22Rv1 (cell line): ENCODE measurements around the gene RALGAPA1.

Source experiments
- H3K27ac ChIP-seq: fragments of 450-650 bp; 2 replicates; pipeline ENCODE4 v1.5.1; 2017
- ZFX ChIP-seq: fragments of 450-650 bp; IDR thresholded peaks from 2 replicates; pipeline ENCODE4 v1.6.1; 2017; ENCODE audit warnings: antibody characterized with exemption, borderline replicate concordance
- TF ChIP-seq, protein P1 (sequence below): fragments of 450-650 bp; IDR thresholded peaks from 2 replicates; pipeline ENCODE4 v1.5.1; 2017; ENCODE audit warnings: mild to moderate bottlenecking

Gene RALGAPA1

DNA sequence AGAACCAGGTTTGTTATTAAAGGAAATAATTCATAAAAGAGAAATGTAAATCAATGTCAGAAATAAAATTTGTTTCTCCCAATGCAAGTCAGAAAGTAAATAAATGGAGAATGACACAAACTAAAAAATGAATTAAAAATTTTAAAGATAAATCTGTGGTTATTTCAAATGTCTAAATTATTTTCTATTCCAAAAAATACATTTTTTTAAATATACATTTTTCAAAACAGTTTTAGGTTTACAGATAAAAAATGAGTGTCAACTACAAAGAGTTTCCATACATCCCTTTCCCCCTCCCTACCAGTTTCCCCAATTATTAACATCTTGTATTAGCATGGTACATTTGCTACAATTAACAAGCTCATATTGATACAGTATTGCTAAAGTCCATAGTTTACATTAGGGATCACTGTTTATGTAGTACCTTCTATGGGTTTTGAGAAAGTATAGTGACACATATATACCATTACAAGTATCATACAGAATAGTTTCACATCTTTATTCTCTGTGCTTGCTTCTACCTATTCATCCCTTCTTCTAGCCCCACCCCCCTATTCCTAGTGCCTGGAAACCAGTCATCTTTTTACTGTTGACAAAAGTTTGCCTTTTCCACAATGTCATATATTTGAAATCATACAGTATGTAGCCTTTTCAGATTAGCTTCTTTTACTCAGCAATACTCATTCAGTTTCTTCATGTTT lies 104.2 kb downstream of the RALGAPA1 start:
- no peak for TF ChIP-seq ZFX
- TF ChIP-seq, protein P1, sequence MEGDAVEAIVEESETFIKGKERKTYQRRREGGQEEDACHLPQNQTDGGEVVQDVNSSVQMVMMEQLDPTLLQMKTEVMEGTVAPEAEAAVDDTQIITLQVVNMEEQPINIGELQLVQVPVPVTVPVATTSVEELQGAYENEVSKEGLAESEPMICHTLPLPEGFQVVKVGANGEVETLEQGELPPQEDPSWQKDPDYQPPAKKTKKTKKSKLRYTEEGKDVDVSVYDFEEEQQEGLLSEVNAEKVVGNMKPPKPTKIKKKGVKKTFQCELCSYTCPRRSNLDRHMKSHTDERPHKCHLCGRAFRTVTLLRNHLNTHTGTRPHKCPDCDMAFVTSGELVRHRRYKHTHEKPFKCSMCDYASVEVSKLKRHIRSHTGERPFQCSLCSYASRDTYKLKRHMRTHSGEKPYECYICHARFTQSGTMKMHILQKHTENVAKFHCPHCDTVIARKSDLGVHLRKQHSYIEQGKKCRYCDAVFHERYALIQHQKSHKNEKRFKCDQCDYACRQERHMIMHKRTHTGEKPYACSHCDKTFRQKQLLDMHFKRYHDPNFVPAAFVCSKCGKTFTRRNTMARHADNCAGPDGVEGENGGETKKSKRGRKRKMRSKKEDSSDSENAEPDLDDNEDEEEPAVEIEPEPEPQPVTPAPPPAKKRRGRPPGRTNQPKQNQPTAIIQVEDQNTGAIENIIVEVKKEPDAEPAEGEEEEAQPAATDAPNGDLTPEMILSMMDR = no peak
- H3K27ac ChIP-seq = no peak overlapping the region

DNA sequence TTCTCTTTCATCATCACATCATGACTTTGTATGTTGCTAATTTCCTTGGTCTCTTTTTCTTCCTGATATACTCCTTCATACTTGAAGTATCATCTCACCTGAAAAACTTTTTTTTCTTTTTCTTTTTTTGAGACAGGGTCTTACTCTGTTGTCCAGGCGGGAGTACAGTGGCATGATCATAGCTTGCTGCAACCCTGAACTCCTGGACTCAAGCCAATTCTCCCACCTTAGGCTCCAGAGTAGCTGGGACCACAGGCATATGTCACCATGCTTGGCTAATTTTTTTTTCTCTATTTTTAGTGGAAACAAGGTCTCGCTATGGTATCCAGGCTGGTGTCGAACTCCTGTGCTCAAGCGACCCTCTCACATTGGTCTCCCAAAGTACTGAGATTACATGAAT lies 107.6 kb downstream of the RALGAPA1 start:
- TF ChIP-seq, protein P1 = no peak
- TF ChIP-seq ZFX = no peak

DNA sequence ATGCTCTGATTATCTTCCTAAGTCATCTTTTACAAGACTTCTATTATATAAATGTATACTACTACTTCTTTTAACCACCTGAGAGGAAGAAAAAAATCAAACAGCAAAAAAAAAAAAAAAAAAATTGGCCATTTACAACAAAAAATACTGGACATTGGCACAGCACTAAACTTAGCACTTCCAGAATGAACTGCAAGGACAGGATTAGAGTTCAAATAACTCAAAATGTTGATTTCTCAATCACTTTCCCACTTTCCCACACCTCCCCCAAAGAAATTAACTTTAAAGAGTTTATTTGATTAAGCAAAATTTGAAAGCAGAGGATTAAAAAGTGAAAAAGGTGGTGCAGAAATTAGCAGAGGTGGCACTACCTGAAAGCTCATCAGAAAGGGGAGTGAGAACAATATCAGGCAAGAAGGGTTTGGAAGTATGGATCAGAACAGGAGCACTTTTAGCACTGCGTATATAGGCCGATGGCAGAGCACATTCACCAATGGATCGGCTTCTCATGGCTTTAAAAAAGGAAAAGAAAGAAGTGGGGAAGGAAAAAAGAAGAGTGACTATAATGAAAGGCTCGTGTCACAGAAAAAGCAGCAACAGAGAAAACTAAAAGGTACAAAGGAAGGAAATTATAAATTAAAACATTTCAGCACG lies 109.2 kb downstream of the RALGAPA1 start:
- TF ChIP-seq, protein P1 = no peak
- TF ChIP-seq ZFX = no peak
- H3K27ac ChIP-seq = no peak overlapping the region

More for the DNA sequence above, 107.6 kb downstream of the RALGAPA1 start:
- H3K27ac ChIP-seq = no peak overlapping the region

DNA sequence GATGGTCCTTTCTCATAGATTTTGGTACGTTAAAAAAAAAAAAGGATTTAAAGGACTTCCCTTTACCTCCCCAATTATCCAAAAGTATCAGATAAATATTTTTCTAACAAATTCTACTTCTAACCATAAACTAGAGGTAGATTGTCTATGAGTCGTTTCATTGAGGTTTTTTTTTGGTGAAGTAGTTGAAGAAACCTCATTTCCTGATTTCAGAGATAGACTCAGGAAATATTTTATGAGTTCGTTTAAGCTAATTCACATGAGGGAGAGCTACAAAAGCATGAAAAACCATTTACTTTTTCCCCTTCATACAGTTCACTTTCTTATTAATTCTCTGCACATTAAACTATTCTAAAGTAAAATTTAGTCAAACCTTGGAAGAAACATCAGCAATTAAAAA lies 112.5 kb downstream of the RALGAPA1 start:
- H3K27ac ChIP-seq = no peak overlapping the region
- no peak for TF ChIP-seq ZFX
- TF ChIP-seq, protein P1 = no peak

DNA sequence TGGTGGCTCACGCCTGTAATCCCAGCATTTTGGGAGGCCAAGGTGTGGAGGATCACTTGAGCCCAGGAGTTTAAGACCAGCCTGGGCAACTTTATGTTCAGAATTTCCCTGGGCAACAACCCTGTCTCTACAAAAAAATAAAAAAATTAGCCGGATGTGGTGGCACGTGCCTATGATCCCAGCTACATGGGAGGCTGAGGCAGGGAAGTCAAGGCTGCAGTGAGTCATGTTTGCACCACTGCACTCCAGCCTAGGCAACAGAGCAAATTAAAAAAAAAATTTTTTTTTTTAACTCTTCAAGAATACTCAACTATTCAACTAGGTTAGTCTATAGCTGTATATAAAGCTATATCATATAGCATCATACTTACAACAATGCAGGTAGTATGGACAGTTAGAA lies 113.0 kb downstream of the RALGAPA1 start:
- no peak overlapping the region for H3K27ac ChIP-seq
- TF ChIP-seq, protein P1 = no peak
- no peak for TF ChIP-seq ZFX

DNA sequence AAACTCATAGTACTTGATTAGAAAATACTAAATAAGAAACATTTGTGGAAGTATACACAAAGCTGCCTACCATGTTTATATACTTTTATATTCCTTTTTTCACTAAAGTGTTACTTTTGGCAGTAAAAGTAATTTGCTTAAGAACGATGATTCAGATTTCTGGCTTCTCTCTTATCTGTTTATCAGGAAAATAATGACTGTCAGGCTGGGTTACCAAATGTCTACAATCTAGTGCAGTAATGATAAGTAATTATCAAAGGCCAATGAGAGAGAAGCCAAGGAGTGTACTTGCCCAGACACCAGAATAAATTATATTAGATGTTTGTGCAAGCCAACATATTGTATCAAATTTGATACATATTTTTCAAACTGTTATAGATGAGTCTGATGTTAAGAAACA lies 113.4 kb downstream of the RALGAPA1 start:
- no peak for TF ChIP-seq ZFX
- TF ChIP-seq, protein P1 = no peak
- H3K27ac ChIP-seq = no peak overlapping the region

DNA sequence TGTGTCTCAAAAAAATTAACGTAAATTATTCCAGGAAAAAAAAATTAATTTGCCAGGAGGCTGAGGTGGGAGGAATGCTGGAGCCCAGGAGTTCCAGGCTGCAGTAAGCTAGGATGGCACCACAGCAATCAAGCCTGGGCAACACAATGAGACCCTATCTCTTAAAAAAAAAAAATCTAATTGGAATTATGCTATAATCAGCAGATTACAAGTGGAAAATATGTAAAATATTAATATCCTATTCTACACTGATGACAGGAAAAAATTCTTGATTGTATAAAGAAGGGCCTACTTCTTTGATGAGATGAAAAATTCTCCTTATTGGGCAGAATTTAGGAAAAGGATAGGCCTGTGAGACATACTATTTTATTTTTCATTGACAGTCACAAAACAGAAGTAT lies 114.0 kb downstream of the RALGAPA1 start:
- no peak overlapping the region for H3K27ac ChIP-seq
- TF ChIP-seq, protein P1 = no peak
- TF ChIP-seq ZFX = no peak
